ENCODE measurements around the gene PVALEF.

GRCh38 chr17:81137248-81137647, 28.1 kb upstream of the PVALEF start:
- TF ChIP-seq POU2F2 (IDR thresholded peaks at IDR 0.05; ENCODE audit: low read depth, low read length) (no peak), POLR2A (IDR thresholded peaks at IDR 0.05; ENCODE audit: low read depth, low read length) (no peak), PAX5 (IDR thresholded peaks at IDR 0.05; ENCODE audit: insufficient read depth, low read length, severe bottlenecking) (no peak)

All from GM12891 (cell line).